IMR-90 (cell line): ENCODE results near the gene NLRP1.

ENCODE experiments used
- CHD1 ChIP-seq: IDR thresholded peaks from 2 replicates; pipeline ENCODE4 v1.6.1; 2012; ENCODE audit warnings: low read depth, low read length, improper control_type of control experiment
- CTCF ChIP-seq: conservative IDR thresholded peaks from 2 replicates; pipeline ENCODE4 v1.5.1; 2012; ENCODE audit warnings: mild to moderate bottlenecking, low read depth, low read length, improper control_type of control experiment
- MXI1 ChIP-seq: IDR thresholded peaks from 2 replicates; pipeline ENCODE4 v1.6.1; 2012; ENCODE audit warnings: low read depth, mild to moderate bottlenecking, low read length, moderate library complexity, borderline replicate concordance
- POLR2A ChIP-seq: IDR thresholded peaks from 2 replicates; pipeline ENCODE4 v1.6.1; 2012; ENCODE audit warnings: mild to moderate bottlenecking, low read depth, low read length
- RAD21 ChIP-seq: IDR thresholded peaks from 2 replicates; pipeline ENCODE4 v1.6.1; 2012; ENCODE audit warnings: low read length, improper control_type of control experiment

GRCh38 chr17:5562661-5563360, 21.5 kb downstream of the NLRP1 start:
- TF ChIP-seq CTCF (no peak), POLR2A (no peak), MXI1 (no peak), CHD1 (no peak), RAD21 (no peak)
